Activated CD8-positive, alpha-beta T cell treated with anti-CD3 and anti-CD28 coated beads for 36 hours (primary cell): ENCODE results near the gene APRT. TPM values are rescaled to one million over a fixed set of nuclear protein-coding genes. Genes with fewer than 3 reads are reported as not detected.

ENCODE experiments used
- ATAC-seq: fragments of 200-7000 bp; cut with Tn5 transposase; one replicate; pipeline ENCODE4 v1.10.0; 2021; ENCODE audit warnings: mild to moderate bottlenecking, moderate library complexity
- CTCF ChIA-PET: fragments of 350-600 bp; sonication (Branson Sonifier 250); formaldehyde crosslinking; loops from one replicate; lab custom pipeline; 2021; ENCODE audit warnings: antibody characterized with exemption; lab: Charles Lee
- POLR2A ChIA-PET: fragments of 350-600 bp; sonication (Branson Sonifier 250); formaldehyde crosslinking; loops from one replicate; lab custom pipeline; 2021; ENCODE audit warnings: antibody characterized with exemption; lab: Charles Lee
- DNase-seq: peaks from one replicate; pipeline ENCODE4 v3.0.0-alpha.2; 2020
- H3K27ac Mint-ChIP-seq: one replicate; pipeline ENCODE4 v1.8.0; 2021; ENCODE audit warnings: mild to moderate bottlenecking, mixed read lengths
- H3K27me3 Mint-ChIP-seq: one replicate; pipeline ENCODE4 v1.8.0; 2021; ENCODE audit warnings: mixed read lengths
- H3K36me3 Mint-ChIP-seq: one replicate; pipeline ENCODE4 v1.8.0; 2021; ENCODE audit warnings: low read depth, mixed read lengths
- H3K4me1 Mint-ChIP-seq: one replicate; pipeline ENCODE4 v1.8.0; 2021; ENCODE audit warnings: low read depth, mixed read lengths
- H3K4me3 Mint-ChIP-seq: one replicate; pipeline ENCODE4 v1.8.0; 2021; ENCODE audit warnings: mild to moderate bottlenecking, moderate library complexity, mixed read lengths
- H3K9me3 Mint-ChIP-seq: one replicate; pipeline ENCODE4 v1.8.0; 2021; ENCODE audit warnings: mixed read lengths
- intact Hi-C: fragments of 100-400 bp; cut with micrococcal nuclease; formaldehyde crosslinking; loops from one replicate; pipeline ENCODE4 v1.10.0; 2022
- total RNA-seq, 2 experiments: library from RNA; stranded (reverse); gene quantifications; one replicate each; pipeline ENCODE4 v1.2.3, GENCODE V29; 2021
- TF ChIP-seq, protein P1 (sequence below): fragments of 200-600 bp; IDR thresholded peaks from one replicate; pipeline ENCODE4 v1.8.0; 2022; ENCODE audit warnings: antibody characterized with exemption, mild to moderate bottlenecking

APRT gene
- total RNA-seq, 2 experiments from 2014 or later: 236 to 240 TPM

GRCh38 chr16:88804173-88804551 lies 7.6 kb downstream of the APRT start:
- intact Hi-C loops: loop anchor here (5.0 kb wide), 1 partner anchor 57 kb away; no protein-coding TSS in a partner anchor
- CTCF ChIA-PET: interaction anchor here (1.5 kb wide), 2 partner anchors 24 to 67 kb away, joined by 4 read pairs; no protein-coding TSS in a partner anchor
- TF ChIP-seq, protein P1, sequence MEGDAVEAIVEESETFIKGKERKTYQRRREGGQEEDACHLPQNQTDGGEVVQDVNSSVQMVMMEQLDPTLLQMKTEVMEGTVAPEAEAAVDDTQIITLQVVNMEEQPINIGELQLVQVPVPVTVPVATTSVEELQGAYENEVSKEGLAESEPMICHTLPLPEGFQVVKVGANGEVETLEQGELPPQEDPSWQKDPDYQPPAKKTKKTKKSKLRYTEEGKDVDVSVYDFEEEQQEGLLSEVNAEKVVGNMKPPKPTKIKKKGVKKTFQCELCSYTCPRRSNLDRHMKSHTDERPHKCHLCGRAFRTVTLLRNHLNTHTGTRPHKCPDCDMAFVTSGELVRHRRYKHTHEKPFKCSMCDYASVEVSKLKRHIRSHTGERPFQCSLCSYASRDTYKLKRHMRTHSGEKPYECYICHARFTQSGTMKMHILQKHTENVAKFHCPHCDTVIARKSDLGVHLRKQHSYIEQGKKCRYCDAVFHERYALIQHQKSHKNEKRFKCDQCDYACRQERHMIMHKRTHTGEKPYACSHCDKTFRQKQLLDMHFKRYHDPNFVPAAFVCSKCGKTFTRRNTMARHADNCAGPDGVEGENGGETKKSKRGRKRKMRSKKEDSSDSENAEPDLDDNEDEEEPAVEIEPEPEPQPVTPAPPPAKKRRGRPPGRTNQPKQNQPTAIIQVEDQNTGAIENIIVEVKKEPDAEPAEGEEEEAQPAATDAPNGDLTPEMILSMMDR: no peak
- DNase-seq: no peak
- H3K27ac Mint-ChIP-seq: peak overlapping the region; percentile 77
- H3K9me3 Mint-ChIP-seq: no peaks in the 10 kb centered on the region
- peak overlapping the region; percentile 81 for H3K4me3 Mint-ChIP-seq
- POLR2A ChIA-PET: interaction anchor here (2.8 to 4.5 kb wide), 2 partner anchors 8 to 22 kb away, joined by 19 to 49 read pairs; partner anchors contain the start of gene APRT
- peaks cover 17% of the 10 kb centered on the region for H3K4me1 Mint-ChIP-seq
- ATAC-seq: no peak
- peaks cover 41% of the 10 kb centered on the region for H3K36me3 Mint-ChIP-seq
- no peaks in the 10 kb centered on the region for H3K27me3 Mint-ChIP-seq

DNA sequence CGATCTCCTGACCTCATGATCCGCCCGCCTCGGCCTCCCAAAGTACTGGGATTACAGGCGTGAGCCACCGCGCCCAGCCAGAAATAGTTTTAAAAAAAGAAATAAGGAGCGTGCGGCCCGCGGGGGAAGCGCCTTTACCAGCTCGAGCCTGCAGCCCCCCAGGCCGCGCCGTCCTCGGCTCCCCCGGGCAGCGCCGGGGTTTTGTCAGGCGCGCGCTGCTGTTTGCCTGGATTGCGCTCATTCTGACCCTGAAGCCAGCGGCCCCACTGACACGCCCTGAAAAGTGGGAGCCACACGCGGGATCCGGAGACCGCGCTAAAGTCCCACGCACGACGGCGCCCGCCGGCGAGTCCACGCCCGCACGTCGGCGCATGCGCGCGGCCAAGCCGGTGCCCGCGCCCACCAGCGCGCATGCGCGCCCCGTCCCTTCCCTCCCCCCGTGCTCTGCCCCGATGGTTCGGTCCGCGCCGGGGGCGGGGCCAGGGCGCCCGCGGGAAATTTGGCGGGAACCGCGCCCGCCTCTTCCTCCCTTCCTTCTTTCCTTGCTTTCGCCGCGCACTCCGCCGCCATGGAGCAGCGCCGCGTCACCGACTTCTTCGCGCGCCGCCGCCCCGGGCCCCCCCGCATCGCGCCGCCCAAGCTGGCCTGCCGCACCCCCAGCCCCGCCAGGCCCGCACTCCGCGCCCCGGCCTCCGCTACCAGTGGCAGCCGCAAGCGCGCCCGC lies 8.3 kb downstream of the APRT start, which contains the start of gene CDT1:
TSS of gene CDT1 (plus strand) at position 526 of the 724 bp plus-strand sequence. CDS start at position 569, 43 bp downstream.
- DNase-seq (peak; percentile 76), ATAC-seq (peak; percentile 57)
- H3K9me3 Mint-ChIP-seq: no peaks in the 10 kb centered on the region
- ChIA-PET POLR2A (interaction anchor here (0.8 to 4.5 kb wide), 5 partner anchors 9 to 93 kb away, joined by 3 to 49 read pairs (median 5); partner anchors contain the start of gene APRT), CTCF (interaction anchor here (1.5 kb wide), 2 partner anchors 23 to 66 kb away, joined by 4 read pairs; no protein-coding TSS in a partner anchor)
- H3K4me3 Mint-ChIP-seq: peak within 1 kb of the TSS; percentile 81
- TF ChIP-seq, protein P1: no peak
- H3K27ac Mint-ChIP-seq: peak within 1 kb of the TSS; percentile 89
- H3K36me3 Mint-ChIP-seq: peaks cover 35% of the 10 kb centered on the region
- H3K4me1 Mint-ChIP-seq: peaks cover 14% of the 10 kb centered on the region
- intact Hi-C loops: loop anchor here (5.0 kb wide), 1 partner anchor 56 kb away; no protein-coding TSS in a partner anchor
- H3K27me3 Mint-ChIP-seq: no peaks in the 10 kb centered on the region

- TF ChIP-seq, protein P1: no peak
- no peaks in the 10 kb centered on the region for H3K9me3 Mint-ChIP-seq
- no peak overlapping the region for H3K4me3 Mint-ChIP-seq
- peaks cover 16% of the 10 kb centered on the region for H3K4me1 Mint-ChIP-seq
- POLR2A ChIA-PET: interaction anchor here (5.9 kb wide), 1 partner anchor 18 kb away, joined by 43 read pairs; no protein-coding TSS in a partner anchor
- CTCF ChIA-PET: interaction anchor here (0.7 to 3.7 kb wide), 6 partner anchors 11 to 100 kb away, joined by 3 to 21 read pairs (median 6); partner anchors contain the start of genes APRT, GALNS and TRAPPC2L
- peaks cover 12% of the 10 kb centered on the region for H3K36me3 Mint-ChIP-seq
- no peak for DNase-seq
- no peaks in the 10 kb centered on the region for H3K27me3 Mint-ChIP-seq
- H3K27ac Mint-ChIP-seq: no peak overlapping the region
- intact Hi-C loops: loop anchor here (5.0 kb wide), 1 partner anchor 53 kb away; no protein-coding TSS in a partner anchor
- no peak for ATAC-seq
These were observed 11.5 kb downstream of the APRT start for GRCh38 chr16:88800277-88800592.

DNA sequence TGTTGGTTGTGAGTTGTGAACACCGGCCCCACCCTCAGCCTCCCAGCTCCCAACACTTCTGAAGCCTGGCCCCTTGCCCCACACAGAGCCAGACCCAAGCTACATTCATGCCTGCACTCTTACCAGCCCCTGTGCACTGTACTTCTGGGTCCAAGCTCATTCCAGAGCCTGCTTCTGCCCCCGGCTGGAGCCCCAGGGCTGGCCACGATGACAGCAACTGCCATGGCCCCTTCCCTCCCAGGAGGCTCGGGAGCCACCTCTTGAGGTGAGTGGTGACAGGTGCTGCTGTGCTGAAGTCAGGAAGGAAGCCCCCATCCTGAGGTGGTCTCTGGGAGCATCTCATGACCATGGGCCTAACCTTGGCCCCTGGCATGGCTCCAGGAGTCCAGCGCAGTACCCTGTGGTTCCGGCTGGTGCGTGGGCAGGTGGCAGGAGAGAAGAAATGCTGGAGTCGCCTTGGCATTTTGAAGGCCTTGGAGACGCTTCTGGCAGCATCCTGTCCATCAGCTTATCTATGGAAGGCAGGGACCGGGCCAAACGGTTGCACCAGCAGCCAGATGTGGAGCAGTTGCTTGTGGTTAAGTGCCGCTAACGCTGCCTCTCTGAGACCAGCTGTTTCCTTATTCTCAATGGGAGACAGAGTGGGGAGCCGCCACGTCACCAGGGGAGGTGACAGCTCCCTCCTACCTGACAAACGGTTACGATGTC lies 12.0 kb downstream of the APRT start:
- H3K4me3 Mint-ChIP-seq: no peak overlapping the region

More for the DNA sequence above, 12.0 kb downstream of the APRT start:
- peaks cover 21% of the 10 kb centered on the region for H3K4me1 Mint-ChIP-seq
- POLR2A ChIA-PET: interaction anchor here (5.9 kb wide), 1 partner anchor 18 kb away, joined by 43 read pairs; no protein-coding TSS in a partner anchor
- ATAC-seq (no peak), DNase-seq (peak; percentile 61)
- intact Hi-C loops: loop anchor here (5.0 kb wide), 1 partner anchor 52 kb away; no protein-coding TSS in a partner anchor
- TF ChIP-seq, protein P1: no peak
- peaks cover 7% of the 10 kb centered on the region for H3K36me3 Mint-ChIP-seq
- CTCF ChIA-PET: interaction anchor here (1.0 to 3.7 kb wide), 7 partner anchors 12 to 97 kb away, joined by 3 to 21 read pairs (median 6); partner anchors contain the start of genes APRT, GALNS and TRAPPC2L
- no peaks in the 10 kb centered on the region for H3K27me3 Mint-ChIP-seq
- no peak overlapping the region for H3K27ac Mint-ChIP-seq
- no peaks in the 10 kb centered on the region for H3K9me3 Mint-ChIP-seq
